H9 (cell line): ENCODE measurements around the gene RYR3. TPM values are rescaled to one million over a fixed set of nuclear protein-coding genes. Genes with fewer than 3 reads are reported as not detected.

Experiments
- DNase-seq: peaks from one replicate; pipeline ENCODE4 v3.0.0-alpha.2; 2017
- H2AFZ ChIP-seq: one replicate; pipeline ENCODE4 v1.6.1; 2013; ENCODE audit warnings: mild to moderate bottlenecking, low read length, control low read depth, moderate library complexity
- H2AK5ac ChIP-seq: 2 replicates; pipeline ENCODE4 v1.6.1; 2013; ENCODE audit warnings: low read length, control low read depth, mixed read lengths; ENCODE audit not compliant: insufficient read length
- H2BK120ac ChIP-seq: one replicate; pipeline ENCODE4 v1.6.1; 2013; ENCODE audit warnings: low read depth, mild to moderate bottlenecking, low read length, control low read depth, inconsistent platforms; ENCODE audit not compliant: poor library complexity, severe bottlenecking
- H2BK12ac ChIP-seq: 2 replicates; pipeline ENCODE4 v1.6.1; 2013; ENCODE audit warnings: low read length, control low read depth, mixed read lengths, low read depth; ENCODE audit not compliant: insufficient read length
- H2BK15ac ChIP-seq: 2 replicates; pipeline ENCODE4 v1.6.1; 2013; ENCODE audit warnings: low read depth, low read length, control low read depth
- H2BK20ac ChIP-seq: one replicate; pipeline ENCODE4 v1.6.1; 2013; ENCODE audit warnings: low read depth, mild to moderate bottlenecking, low read length, control low read depth, inconsistent platforms; ENCODE audit not compliant: poor library complexity, severe bottlenecking
- H2BK5ac ChIP-seq: 2 replicates; pipeline ENCODE4 v1.6.1; 2013; ENCODE audit warnings: low read length, control low read depth, mixed read lengths; ENCODE audit not compliant: insufficient read length
- H3K14ac ChIP-seq: 2 replicates; pipeline ENCODE4 v1.6.1; 2013; ENCODE audit warnings: low read length, control low read depth; ENCODE audit not compliant: insufficient read depth
- H3K18ac ChIP-seq: 2 replicates; pipeline ENCODE4 v1.6.1; 2013; ENCODE audit warnings: low read depth, mild to moderate bottlenecking, mixed read lengths, low read length, control low read depth; ENCODE audit not compliant: insufficient read length
- H3K23ac ChIP-seq: 2 replicates; pipeline ENCODE4 v1.6.1; 2013; ENCODE audit warnings: low read length, control low read depth, mixed read lengths, low read depth; ENCODE audit not compliant: insufficient read length
- H3K23me2 ChIP-seq: 2 replicates; pipeline ENCODE4 v1.6.1; 2013; ENCODE audit warnings: low read depth, mild to moderate bottlenecking, mixed read lengths, low read length, control low read depth; ENCODE audit not compliant: insufficient read length, poor library complexity, severe bottlenecking
- H3K27ac ChIP-seq: 2 replicates; pipeline ENCODE4 v1.5.1; 2013; ENCODE audit warnings: low read length, control low read depth, mixed read lengths, low read depth; ENCODE audit not compliant: insufficient read length
- H3K27me3 ChIP-seq: 2 replicates; pipeline ENCODE4 v1.6.1; 2013; ENCODE audit warnings: low read length, control low read depth, inconsistent platforms; ENCODE audit not compliant: insufficient read depth
- H3K4ac ChIP-seq: 2 replicates; pipeline ENCODE4 v1.6.1; 2013; ENCODE audit warnings: low read depth, mild to moderate bottlenecking, control low read depth, inconsistent platforms, low read length, moderate library complexity
- H3K4me1 ChIP-seq: 2 replicates; pipeline ENCODE4 v1.6.1; 2013; ENCODE audit warnings: low read length, control low read depth, inconsistent platforms; ENCODE audit not compliant: insufficient read depth
- H3K4me2 ChIP-seq: 2 replicates; pipeline ENCODE4 v1.6.1; 2013; ENCODE audit warnings: low read length, control low read depth, mixed read lengths; ENCODE audit not compliant: insufficient read length, insufficient read depth
- H3K56ac ChIP-seq: 2 replicates; pipeline ENCODE4 v1.6.1; 2013; ENCODE audit warnings: low read depth, mild to moderate bottlenecking, mixed read lengths, low read length, control low read depth; ENCODE audit not compliant: insufficient read length
- H3K79me1 ChIP-seq: 2 replicates; pipeline ENCODE4 v1.6.1; 2013; ENCODE audit warnings: low read depth, mild to moderate bottlenecking, moderate library complexity, low read length, control low read depth, inconsistent platforms; ENCODE audit not compliant: insufficient read depth, poor library complexity, severe bottlenecking
- H3K79me2 ChIP-seq: 2 replicates; pipeline ENCODE4 v1.6.1; 2013; ENCODE audit warnings: low read length, control low read depth, inconsistent platforms; ENCODE audit not compliant: insufficient read depth
- H3K9ac ChIP-seq: 2 replicates; pipeline ENCODE4 v1.6.1; 2013; ENCODE audit warnings: low read length, control low read depth, mixed read lengths; ENCODE audit not compliant: insufficient read length; ENCODE audit errors: extremely low read depth
- H3K9me3 ChIP-seq: one replicate; pipeline ENCODE4 v1.6.1; 2013; ENCODE audit warnings: low read depth, low read length, inconsistent platforms; ENCODE audit not compliant: control insufficient read depth
- H3T11ph ChIP-seq: one replicate; pipeline ENCODE4 v1.6.1; 2013; ENCODE audit warnings: mild to moderate bottlenecking, low read length, control low read depth, inconsistent platforms
- H4K20me1 ChIP-seq: one replicate; pipeline ENCODE4 v1.6.1; 2013; ENCODE audit not compliant: control insufficient read depth, insufficient read length, insufficient read depth
- H4K5ac ChIP-seq: 2 replicates; pipeline ENCODE4 v1.6.1; 2013; ENCODE audit warnings: low read depth, mild to moderate bottlenecking, mixed read lengths, low read length, control low read depth; ENCODE audit not compliant: insufficient read length
- H4K8ac ChIP-seq: replicated peaks from 2 replicates; pipeline ENCODE4 v1.6.1; 2013; ENCODE audit warnings: low read length, control low read depth, mixed read lengths, low read depth; ENCODE audit not compliant: insufficient read length
- H4K91ac ChIP-seq: 2 replicates; pipeline ENCODE4 v1.6.1; 2013; ENCODE audit warnings: low read depth, mild to moderate bottlenecking, moderate library complexity, mixed read lengths, low read length, control low read depth; ENCODE audit not compliant: insufficient read length
- H3K27ac Mint-ChIP-seq, 3 experiments: 2 replicates in 2 of 3; 3 replicates in 1 of 3; pipeline ENCODE4 v1.8.0; 2020 to 2021; ENCODE audit warnings: mixed read lengths in 3 of 3, mild to moderate bottlenecking in 1 of 3, moderate library complexity in 1 of 3
- H3K27me3 Mint-ChIP-seq: 2 replicates; pipeline ENCODE4 v1.8.0; 2021; ENCODE audit warnings: low read depth, mild to moderate bottlenecking, moderate library complexity, mixed read lengths
- H3K36me3 Mint-ChIP-seq, 3 experiments: 2 replicates in 2 of 3; 3 replicates in 1 of 3; pipeline ENCODE4 v1.8.0; 2020 to 2021; ENCODE audit warnings: low read depth in 3 of 3, mixed read lengths in 3 of 3; ENCODE audit not compliant: insufficient read depth in 1 of 3
- H3K4me1 Mint-ChIP-seq, 2 experiments: 2 replicates each; pipeline ENCODE4 v1.8.0; 2020; ENCODE audit warnings: mixed read lengths in 2 of 2
- H3K4me3 Mint-ChIP-seq, 2 experiments: 2 replicates in 1 of 2; 3 replicates in 1 of 2; pipeline ENCODE4 v1.8.0; 2020 to 2021; ENCODE audit warnings: mild to moderate bottlenecking in 2 of 2, mixed read lengths in 2 of 2, moderate library complexity in 1 of 2
- H3K9me3 Mint-ChIP-seq, 2 experiments: 2 replicates in 1 of 2; 3 replicates in 1 of 2; pipeline ENCODE4 v1.8.0; 2020; ENCODE audit warnings: mild to moderate bottlenecking in 2 of 2, mixed read lengths in 2 of 2, moderate library complexity in 1 of 2
- WGBS: extraction: QIAGEN DNeasy Blood & Tissue Kit; methylation state at CpG from one replicate; pipeline ENCODE4 v1.1.7; 2013; ENCODE audit warnings: missing lambda C conversion rate, low lambda C conversion rate, mixed read lengths; ENCODE audit not compliant: insufficient read length; ENCODE audit errors: extremely low coverage; 5-methylcytosine and 5-hydroxymethylcytosine counted together
- total RNA-seq: library from RNA; stranded (reverse); gene quantifications from 2 replicates; pipeline ENCODE4 v1.2.1, GENCODE V29; 2021
- TF ChIP-seq, protein P1 (sequence below): fragments of 200-600 bp; sonication (generic); conservative IDR thresholded peaks from 3 replicates; pipeline ENCODE4 v1.8.0; 2021; ENCODE audit warnings: antibody characterized with exemption, mild to moderate bottlenecking

The RYR3 gene
- total RNA-seq, 1 experiment from 2014 or later: 0.85 TPM

DNA sequence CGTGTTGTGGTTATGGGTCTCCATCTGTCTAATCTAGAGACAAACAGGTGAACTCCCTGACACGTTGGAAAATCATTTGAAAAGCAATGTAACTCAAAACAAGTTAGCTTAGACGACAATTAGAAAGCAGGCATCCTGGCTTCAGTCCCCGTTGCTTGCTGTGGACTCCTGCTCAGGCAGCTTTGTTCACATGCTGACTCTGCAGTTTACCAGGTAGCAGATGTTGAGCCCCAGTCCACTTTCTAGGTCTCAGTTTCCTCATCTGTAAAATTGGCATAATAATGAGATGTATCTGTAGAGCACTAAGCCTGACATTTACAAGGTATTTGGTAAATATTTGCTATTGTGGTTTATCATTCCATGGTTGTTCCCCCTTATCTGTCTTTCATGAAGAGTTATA, 330.3 kb downstream of the RYR3 start:
- no peak overlapping the region for H2BK15ac ChIP-seq
- no peak overlapping the region for H3K9ac ChIP-seq
- no peak overlapping the region for H3K23ac ChIP-seq
- H3K9me3 ChIP-seq: no peaks in the 10 kb centered on the region
- no peak overlapping the region for H3K27ac ChIP-seq
- Mint-ChIP-seq H3K4me1 (peaks cover 5 to 17% of the 10 kb centered on the region in 2 experiments; a peak in 1 of 4 replicates), H3K27me3 (no peaks in the 10 kb centered on the region; the same call in 1 of the 2 replicates), H3K4me3 (no peak overlapping the region), H3K27ac (no peak overlapping the region), H3K9me3 (no peaks in the 10 kb centered on the region), H3K36me3 (no peaks in the 10 kb centered on the region; a peak in 1 of 7 replicates)
- DNase-seq: no peak
- no peak overlapping the region for H2AK5ac ChIP-seq
- H2BK5ac ChIP-seq: no peak overlapping the region
- no peaks in the 10 kb centered on the region for H3K4me1 ChIP-seq
- H3K23me2 ChIP-seq: no peaks in the 10 kb centered on the region
- H3K4me2 ChIP-seq: no peak overlapping the region
- WGBS: no CpG with 5 or more reads among the region's 4 CpGs
- no peaks in the 10 kb centered on the region for H3K79me2 ChIP-seq
- no peaks in the 10 kb centered on the region for H3K27me3 ChIP-seq
- no peak overlapping the region for H2BK20ac ChIP-seq
- H3K14ac ChIP-seq: no peak overlapping the region
- no peak overlapping the region for H3T11ph ChIP-seq
- no peaks in the 10 kb centered on the region for H3K79me1 ChIP-seq
- no peak overlapping the region for H3K56ac ChIP-seq
- no peak overlapping the region for H3K18ac ChIP-seq
- H2AFZ ChIP-seq: no peak overlapping the region
- H4K91ac ChIP-seq: no peak overlapping the region
- no peaks in the 10 kb centered on the region for H4K20me1 ChIP-seq
- H4K8ac ChIP-seq: no peak overlapping the region
- no peak overlapping the region for H2BK12ac ChIP-seq
- H4K5ac ChIP-seq: no peak overlapping the region
- TF ChIP-seq, protein P1, sequence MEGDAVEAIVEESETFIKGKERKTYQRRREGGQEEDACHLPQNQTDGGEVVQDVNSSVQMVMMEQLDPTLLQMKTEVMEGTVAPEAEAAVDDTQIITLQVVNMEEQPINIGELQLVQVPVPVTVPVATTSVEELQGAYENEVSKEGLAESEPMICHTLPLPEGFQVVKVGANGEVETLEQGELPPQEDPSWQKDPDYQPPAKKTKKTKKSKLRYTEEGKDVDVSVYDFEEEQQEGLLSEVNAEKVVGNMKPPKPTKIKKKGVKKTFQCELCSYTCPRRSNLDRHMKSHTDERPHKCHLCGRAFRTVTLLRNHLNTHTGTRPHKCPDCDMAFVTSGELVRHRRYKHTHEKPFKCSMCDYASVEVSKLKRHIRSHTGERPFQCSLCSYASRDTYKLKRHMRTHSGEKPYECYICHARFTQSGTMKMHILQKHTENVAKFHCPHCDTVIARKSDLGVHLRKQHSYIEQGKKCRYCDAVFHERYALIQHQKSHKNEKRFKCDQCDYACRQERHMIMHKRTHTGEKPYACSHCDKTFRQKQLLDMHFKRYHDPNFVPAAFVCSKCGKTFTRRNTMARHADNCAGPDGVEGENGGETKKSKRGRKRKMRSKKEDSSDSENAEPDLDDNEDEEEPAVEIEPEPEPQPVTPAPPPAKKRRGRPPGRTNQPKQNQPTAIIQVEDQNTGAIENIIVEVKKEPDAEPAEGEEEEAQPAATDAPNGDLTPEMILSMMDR: no peak
- no peak overlapping the region for H2BK120ac ChIP-seq
- no peak overlapping the region for H3K4ac ChIP-seq
